GM21723 (cell line): ENCODE data around the gene MBNL2.

Experiments used
- ATAC-seq: cut with Tn5 transposase; IDR thresholded peaks from one replicate; pipeline ENCODE4 v1.9.1; 2021; ENCODE audit warnings: mild to moderate bottlenecking, moderate library complexity; ENCODE audit not compliant: unreplicated experiment

The MBNL2 gene

DNA sequence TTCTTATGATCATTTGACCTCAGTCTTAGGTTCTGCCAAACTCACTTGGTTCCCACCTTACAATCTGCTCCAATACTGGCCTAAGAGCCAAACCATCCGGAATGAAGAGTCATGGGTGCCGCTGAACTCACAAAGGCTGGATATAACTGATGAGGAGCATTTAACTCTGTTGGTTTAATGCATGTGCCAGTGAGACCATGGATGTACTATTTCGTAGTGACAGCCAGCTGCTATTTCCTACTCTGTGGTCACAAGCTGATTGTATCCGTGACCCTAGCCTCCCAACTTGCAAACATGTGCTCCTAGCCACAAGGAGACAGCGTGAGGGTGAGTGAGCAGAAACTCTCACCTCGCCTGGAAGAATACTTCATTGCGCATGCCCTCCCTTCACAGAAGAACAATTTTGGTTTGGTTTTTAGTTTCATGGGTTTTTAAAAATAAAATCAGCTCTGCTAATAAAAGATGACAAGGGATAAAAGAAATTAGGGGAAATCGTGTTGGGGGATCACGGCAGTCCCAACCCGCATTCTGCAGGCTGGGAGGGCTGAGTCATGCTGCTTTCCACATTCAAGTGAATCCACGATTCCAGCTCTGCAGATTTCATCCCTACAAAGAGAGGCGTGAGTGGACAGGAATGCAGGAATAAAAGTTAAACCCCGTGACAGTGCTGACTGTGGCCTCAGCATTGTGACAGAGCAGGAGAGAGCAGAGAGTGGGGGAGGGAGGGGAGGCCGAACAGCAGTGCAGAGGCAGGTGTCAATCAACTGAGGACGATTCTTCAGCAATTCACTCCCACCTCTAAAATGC is 145.1 kb downstream of the MBNL2 start:
- peak; percentile 53 for ATAC-seq

DNA sequence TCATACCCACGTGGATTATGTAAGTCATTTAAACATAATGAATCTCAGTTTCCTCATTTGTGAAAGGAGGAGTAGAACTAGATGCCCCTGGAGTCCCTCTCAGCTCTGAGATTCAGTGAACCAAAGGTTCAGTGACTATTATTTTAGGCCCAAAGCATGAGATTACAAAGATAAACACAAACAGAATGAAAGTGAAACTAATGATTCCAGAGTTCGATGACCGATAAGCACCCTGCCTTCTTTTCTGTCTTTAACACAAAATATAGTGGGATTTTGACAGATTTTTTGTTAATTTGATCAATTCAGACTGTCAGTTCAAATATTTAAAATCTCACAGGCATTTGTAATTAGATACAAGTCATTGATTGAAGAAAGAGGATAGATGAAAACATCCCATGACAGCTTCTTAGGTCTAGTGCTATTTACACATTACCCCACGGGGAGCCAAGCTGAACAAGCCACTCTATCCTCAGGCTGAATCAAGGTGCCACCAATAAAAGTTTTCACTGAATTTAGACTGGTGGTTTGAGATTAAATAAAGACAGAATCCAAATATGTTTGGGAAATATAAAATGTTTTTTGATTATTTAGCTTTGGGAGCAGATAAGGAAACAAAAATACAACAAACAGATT is 147.2 kb downstream of the MBNL2 start:
- peak; percentile 65 for ATAC-seq

DNA sequence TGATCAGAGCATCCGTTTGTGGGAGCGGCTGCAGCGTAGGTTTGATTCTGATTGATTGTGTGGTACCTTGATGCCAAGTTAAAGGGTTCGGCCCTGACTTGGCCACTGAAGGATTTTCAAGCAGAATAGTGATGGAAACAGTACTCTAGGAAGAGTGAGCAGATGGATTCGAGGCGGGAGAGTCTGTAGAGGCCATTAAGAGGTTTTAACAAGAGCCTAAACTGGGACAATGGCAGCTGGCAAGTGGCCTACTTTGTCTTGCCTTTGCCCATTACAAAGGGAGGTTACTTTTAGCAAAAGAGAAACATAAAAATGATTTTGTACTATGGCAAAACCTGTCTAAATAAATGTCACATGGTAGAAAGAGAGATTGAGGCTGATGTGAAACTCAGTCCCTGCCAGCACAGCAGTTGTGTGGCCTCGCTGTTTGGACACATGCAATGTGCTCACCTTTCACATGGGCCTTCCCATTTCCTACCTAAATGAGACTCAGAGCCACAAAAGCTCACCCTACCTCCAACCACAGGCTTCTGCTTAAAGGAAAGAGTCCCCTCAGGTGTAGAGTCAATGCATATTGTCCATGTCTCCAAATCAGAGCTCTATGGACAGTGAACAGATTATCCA is 149.5 kb downstream of the MBNL2 start:
- ATAC-seq, result no peak

DNA sequence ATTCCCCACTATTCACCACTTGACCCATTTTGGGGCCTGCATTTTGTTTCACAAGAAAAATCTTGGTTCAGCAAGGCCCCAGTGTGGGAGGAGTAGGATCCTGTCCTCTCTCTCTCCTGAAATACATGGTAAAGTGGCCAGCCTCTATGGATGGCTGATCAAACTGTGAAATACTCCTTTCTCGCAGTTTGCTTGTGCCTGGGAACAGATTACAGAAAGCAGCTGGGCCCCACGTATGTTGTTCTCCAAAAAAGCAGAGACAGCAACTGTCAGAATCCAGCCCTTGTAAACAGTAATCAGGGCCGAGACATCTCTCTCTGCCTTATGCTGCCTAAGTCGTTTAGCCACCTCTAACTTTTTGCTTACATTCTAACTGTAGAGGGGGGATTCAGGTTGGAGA is 150.8 kb downstream of the MBNL2 start:
- ATAC-seq, result no peak

DNA sequence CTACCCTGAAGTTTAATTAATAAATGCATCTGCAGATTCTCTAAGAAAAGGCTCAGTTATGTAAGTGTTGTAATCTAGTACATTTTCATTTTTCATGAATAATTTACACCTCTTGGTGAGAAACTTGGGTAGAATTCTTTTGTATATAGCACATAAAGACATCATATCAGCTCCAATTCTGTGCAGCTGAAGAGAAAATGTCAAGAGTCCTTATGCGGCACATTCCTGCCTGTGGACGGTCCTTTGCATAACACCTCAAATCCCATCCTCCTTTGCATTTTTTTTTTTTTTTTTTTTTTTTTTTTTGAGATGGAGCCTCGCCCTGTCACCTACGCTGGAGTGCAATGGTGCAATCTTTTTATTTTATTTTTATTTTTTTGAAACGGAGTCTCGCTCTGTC is 151.7 kb downstream of the MBNL2 start:
- no peak for ATAC-seq

DNA sequence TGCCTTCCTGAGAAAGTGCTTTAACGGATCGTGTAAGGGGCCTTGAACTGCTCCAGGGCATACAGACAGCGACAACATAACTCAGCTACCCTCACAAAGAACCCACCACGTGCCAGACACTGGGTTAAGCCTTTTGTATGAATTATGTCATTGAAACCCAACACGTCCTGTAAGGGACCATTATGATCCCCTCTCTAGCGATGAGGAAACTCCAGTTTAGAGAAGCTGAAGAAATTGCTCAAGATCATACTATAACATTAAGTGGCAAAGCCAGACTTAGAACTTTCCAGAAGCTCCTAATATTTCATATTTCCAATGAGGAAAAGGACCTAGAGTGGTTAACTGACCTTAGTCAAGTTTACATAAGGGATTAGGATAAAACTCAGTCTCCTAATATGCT is 154.8 kb downstream of the MBNL2 start:
- ATAC-seq, result no peak

DNA sequence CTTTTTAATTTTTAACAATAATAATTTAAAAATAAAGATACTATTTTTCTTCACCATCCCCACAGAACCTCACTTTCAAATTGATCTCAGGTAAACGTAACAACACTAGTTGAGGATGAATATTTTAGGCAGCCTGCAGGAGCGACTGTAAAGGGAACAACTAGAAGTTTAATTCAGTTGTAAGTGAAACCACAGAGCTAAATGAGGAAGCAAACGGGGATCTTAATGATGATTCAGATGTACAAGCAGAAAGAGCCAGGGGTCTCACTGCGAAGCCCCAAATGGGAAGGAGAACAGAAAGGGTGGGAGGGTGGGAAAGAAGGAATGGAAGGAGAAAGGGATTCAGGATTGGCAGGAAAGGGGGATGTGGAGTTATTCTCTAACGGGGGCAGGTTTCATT is 157.3 kb downstream of the MBNL2 start:
- ATAC-seq, result no peak

DNA sequence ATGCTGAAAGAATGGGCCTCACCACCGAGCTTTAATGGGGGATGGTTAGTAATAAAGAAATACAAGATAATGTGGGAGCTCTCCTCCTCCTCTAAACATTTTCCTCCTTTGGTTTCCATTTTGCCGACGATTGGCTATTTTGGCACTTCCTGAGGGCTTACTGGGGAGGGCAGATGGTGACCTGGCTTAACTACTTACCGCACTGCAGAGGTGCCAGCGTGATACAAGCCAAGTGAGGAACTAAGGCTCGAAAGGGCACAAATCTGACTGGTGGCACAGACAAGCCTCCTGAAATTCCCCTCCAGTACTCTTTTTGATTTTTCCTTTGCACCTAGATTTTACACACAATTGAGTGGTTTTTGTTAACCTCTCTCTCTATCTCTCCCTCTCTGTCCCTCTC is 158.6 kb downstream of the MBNL2 start:
- ATAC-seq, result no peak

DNA sequence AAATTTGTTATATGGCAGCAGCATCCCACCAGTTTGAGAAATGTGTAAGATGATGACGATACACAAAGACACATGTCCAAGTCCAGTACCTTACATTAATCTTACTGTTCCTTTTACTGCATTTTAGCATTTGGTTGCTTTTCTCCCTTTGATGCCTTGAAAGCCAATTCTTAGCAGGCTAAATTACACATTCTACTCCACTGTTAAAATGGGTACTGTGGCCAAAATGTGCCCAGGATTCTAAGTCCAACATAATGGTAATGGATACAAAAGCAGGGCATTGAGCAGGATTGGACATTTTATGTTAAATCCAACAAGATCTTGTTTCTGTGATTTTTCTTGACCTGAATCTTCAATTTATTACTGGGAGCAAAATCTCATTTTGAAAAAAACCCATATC is 159.1 kb downstream of the MBNL2 start:
- ATAC-seq, result no peak

DNA sequence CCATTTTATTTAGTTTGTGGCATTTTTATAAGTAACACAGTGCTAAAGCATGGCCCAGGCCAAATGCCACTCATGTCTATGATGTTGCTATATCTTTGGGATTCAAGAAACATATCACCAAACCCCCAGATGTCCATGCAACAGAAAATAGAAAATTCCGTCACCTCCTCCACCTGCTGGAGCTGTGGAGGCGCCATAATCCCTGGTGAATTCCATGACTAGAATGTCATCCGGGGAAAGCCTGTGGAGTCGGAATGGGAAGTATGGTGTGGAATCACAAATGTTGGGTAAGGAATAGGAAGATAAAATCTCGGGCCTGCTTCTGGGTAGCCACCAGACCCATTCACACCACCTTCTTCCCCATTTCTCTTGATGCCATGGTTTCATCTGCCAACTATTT is 160.1 kb downstream of the MBNL2 start:
- no peak for ATAC-seq

DNA sequence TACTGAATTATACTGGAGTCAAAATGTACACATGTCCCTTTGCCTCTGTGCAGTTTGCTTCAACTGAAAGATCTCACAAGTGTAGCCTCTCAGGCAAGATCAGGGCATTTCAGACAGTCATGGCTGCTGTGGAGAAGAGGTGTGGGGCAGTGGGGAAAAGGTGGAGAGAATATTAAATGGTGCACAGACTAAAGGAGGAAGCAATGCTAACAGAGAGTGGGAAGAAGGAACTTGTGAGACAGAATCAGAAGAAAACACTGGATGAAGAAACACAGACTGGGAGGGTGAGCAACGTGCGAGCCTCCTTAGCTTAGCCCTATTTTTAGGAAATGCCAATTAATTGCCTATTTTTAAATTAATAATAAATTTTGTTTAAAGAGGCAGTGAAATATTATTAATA is 162.2 kb downstream of the MBNL2 start:
- ATAC-seq, result no peak

DNA sequence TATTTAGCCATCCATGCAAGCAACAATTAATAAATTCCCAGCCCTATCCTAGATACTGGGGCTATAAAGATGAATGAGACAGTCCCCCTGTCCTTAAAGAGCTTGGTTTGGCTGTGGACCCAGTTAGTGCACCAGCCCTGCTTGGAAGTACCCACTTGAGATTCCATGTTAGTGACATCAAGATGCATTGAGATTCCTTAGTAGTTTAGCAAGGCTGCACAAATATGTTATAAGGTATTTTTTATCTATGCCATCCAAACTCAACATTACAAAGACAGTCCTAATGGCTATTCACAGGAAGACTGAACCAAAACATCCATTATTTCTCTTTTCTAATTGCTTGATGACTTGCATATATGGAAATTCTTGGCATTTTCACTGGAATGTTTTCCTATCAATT is 163.0 kb downstream of the MBNL2 start:
- ATAC-seq, result no peak

DNA sequence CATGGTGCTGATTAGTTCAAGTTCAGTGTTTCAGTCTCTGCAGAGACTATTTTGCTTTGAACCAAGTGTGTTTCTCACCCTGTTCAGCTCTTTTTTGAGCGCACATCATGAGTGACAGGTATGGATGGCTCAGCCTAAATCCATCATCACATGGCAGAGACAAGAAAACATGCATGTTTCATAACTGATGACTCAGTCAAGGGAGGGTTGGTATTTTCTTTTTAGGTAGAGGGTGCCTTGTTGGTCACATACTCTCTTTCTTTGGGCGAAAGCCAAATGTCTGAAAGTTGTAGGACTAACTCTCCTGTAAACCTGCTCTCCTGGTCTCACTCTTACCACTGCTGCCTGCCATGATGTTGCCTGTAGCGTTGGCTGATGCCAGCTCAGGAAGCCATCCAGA is 163.7 kb downstream of the MBNL2 start:
- ATAC-seq, result no peak

DNA sequence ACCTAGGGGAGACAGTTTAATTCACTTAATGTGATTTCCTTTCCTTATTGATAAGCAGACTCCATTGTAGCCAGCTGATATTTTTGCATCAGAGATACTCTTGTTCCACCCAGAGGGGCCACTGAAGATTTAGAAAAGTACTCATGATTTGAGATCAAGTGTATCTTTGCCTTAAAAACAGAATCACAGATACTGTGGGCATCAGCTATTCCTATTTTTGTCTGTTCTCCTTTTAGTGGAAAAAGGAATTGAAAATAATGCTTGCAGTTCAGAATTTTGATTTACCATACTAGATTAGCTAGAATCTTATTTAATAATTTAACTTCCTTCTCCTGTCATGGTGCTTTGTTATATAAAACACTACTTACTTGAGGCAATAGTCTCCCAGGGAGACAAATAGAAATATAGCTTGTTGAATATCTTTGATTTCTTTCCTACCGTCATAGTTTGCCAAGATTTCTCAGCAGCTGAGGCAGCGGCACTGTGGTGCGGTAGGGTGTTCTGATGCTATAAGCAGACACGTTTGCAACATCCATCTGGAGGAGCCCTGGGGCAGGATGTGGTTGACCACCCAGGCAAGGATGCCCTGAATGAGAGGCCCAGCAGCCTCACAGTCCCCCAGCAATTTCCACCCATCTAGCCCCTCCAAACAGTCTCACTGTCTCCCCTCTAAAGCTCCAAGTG is 164.8 kb downstream of the MBNL2 start:
- ATAC-seq, result peak; percentile 60

DNA sequence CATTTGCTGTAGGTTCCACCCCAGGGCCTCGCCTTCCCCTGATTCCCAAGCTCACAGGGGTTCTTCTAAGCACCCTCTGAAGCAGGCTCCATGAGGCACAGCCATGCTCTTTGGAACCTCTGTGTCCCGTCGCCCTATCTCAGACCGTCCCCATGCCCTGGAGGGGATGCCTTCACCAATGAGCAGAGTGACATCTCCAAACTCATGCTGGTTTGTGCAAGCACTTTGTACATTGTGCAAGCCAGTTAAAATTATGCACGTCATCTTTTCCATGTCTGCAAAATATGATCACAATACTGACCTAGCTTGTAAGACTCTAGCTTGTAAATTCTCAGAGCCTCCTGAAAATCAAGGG is 165.3 kb downstream of the MBNL2 start:
- ATAC-seq, result no peak

DNA sequence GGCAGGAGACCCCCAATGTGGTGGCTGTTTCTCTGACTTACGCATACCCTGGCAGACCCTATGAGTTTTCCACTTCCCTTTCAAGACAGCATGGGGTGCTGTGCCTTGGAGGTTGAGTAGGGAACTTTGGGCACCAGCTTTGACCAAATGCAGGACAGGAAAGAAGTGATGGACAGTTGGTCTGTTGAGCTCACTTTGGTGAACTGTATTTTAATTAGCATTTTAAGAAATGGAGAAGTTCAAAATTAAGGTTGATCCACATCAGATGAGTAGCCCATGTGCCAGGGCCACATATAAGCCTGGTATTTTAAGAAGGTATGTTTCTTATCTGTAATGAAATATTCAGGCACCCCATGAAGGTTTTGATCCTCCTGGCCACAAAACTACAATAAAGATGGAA is 165.8 kb downstream of the MBNL2 start:
- no peak for ATAC-seq

DNA sequence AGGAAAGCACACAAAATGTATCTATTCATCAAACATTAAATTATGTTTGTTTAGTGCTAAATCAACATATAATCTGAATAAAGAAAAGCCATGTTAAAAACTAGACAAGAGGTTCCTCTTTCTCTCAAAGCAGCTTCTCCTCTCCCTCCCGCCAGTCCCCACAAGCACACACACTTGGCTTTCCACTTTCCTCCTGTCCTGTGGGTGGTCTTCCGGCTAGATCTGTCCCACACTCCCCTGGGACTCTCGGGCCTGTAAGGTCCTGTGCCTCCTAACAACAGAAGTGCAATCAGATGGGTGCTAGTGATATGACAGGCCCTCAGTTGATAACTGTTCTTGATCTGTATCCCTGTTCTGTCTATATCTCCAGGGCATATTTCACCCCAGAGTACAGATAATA is 166.2 kb downstream of the MBNL2 start:
- no peak for ATAC-seq

DNA sequence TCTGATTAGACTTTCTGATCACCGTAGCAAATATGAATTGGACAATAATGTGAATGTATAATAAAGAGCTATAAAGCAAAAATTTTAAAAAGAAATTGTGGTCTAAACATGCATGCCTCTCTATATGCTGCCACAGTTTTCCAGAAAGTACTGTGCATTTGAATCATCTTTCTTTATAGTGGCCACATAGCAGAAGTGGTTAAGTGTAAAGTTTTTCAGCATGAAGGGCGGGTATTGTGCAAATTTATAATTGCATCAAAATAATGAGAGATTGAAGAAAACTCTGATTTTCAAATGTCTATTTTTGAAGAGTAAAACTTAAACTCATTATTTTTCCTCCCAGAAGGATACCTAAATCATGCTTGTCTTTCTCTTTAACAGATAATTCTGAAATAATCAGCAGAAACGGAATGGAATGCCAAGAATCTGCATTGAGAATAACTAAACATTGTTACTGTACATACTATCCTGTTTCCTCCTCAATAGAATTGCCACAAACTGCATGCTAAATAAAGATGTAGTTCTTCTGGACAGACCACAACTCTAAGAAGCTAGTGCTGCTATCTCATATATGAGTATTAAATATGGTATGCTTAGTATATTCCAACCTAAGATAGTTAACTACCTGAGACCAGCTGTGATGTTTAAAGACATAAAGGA is 168.9 kb downstream of the MBNL2 start:
- ATAC-seq, result no peak

DNA sequence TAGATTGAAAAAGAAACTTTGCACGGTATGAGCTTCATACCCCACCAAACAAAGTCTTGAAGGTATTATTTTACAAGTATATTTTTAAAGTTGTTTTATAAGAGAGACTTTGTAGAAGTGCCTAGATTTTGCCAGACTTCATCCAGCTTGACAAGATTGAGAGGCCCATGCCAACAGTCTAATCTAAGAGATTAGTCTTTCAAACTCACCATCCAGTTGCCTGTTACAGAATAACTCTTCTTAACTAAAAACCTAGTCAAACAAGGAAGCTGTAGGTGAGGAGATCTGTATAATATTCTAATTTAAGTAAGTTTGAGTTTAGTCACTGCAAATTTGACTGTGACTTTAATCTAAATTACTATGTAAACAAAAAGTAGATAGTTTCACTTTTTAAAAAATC is 169.9 kb downstream of the MBNL2 start:
- ATAC-seq, result no peak

DNA sequence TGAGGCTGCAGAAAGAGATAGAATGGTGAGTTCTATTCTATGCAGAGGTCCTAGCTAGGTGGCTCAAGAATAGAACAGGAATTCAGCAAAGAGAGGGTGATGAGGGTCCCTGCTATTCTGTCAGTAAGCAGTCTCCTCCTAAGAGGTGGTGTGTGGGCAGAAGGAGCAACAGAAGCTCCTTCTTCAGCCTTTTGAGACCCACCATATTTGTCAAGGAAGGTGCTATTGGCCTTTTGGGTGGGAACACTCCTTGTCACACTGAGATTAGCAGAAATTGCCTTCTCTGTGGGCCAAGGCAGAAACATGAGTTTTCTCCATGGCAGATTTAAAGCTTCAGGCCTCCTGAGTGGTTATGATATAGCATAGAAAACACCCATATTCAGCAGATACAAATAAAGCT is 172.4 kb downstream of the MBNL2 start:
- no peak for ATAC-seq

DNA sequence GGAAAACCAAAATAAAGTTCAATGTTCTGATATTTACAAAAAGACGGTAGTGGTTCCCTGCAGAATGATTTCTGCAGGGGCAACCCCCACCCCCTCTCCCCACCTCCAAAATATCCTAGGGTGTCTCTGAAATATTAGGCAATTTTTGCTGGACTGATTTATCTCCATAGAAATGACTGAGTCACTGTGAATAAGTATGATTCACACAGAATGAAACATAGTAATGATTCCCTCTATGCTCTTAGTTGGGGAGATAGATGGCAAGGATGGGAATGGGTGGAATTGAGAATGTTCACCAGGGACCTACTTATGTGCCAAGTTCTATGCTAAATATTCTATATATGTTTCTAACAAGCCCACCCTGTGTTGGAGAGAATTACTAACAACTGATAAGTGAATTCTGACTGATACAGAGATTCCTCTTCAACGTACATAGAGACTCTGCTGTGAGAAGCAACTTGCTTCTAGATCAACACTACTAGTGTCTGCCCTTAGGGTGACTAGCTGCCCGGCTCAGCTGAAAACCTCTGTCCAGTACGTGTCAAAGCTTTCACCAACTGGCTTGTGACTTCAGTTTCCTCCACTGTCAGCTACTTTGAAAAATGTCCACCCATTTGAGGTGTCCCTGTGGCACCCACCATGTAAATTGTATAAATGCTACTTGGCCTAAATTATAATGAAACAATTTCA is 173.5 kb downstream of the MBNL2 start:
- no peak for ATAC-seq
